DOHH2 (cell line): ENCODE measurements around the gene RNF223.

Experiments
- H3F3A ChIP-seq: fragments of 200-600 bp; sonication (generic), shearing (Covaris generic); 2 replicates; pipeline ENCODE4 v1.6.0; 2016; ENCODE audit warnings: antibody characterized with exemption, mild to moderate bottlenecking; ENCODE audit not compliant: control insufficient read depth, insufficient read depth
- H3K27ac ChIP-seq: fragments of 200-600 bp; sonication (generic); 2 replicates; pipeline ENCODE4 v1.5.1; 2014; ENCODE audit warnings: low read depth, mild to moderate bottlenecking, low read length, moderate library complexity
- H3K27me3 ChIP-seq: fragments of 200-600 bp; sonication (generic); 2 replicates; pipeline ENCODE4 v1.6.1; 2014; ENCODE audit warnings: mild to moderate bottlenecking, low read length, mixed read lengths; ENCODE audit not compliant: control insufficient read depth
- H3K36me3 ChIP-seq: fragments of 200-600 bp; sonication (generic); 2 replicates; pipeline ENCODE4 v1.6.1; 2014; ENCODE audit warnings: mild to moderate bottlenecking, low read length, moderate library complexity, mixed read lengths; ENCODE audit not compliant: control insufficient read depth
- H3K4me1 ChIP-seq: fragments of 200-600 bp; sonication (generic); 2 replicates; pipeline ENCODE4 v1.6.1; 2014; ENCODE audit warnings: mild to moderate bottlenecking, low read length, mixed read lengths; ENCODE audit not compliant: control insufficient read depth
- H3K4me2 ChIP-seq: fragments of 200-600 bp; sonication (generic); 2 replicates; pipeline ENCODE4 v1.6.0; 2014; ENCODE audit warnings: mild to moderate bottlenecking, low read length, moderate library complexity
- H3K4me3 ChIP-seq: fragments of 200-600 bp; sonication (generic); 2 replicates; pipeline ENCODE4 v1.5.1; 2014; ENCODE audit warnings: mild to moderate bottlenecking, low read length, mixed read lengths
- H3K79me2 ChIP-seq: fragments of 200-600 bp; sonication (generic); 2 replicates; pipeline ENCODE4 v1.6.1; 2014; ENCODE audit warnings: mild to moderate bottlenecking, low read length, mixed read lengths; ENCODE audit not compliant: control insufficient read depth
- H3K9me2 ChIP-seq: fragments of 200-600 bp; sonication (generic); replicated peaks from 2 replicates; pipeline ENCODE4 v1.6.1; 2014; ENCODE audit warnings: mild to moderate bottlenecking, low read length, mixed read lengths; ENCODE audit not compliant: control insufficient read depth
- H3K9me3 ChIP-seq: fragments of 200-600 bp; sonication (generic); 2 replicates; pipeline ENCODE4 v1.6.1; 2014; ENCODE audit warnings: antibody characterized with exemption, low read length, mixed read lengths; ENCODE audit not compliant: control insufficient read depth, insufficient read depth
- H4K20me1 ChIP-seq: fragments of 200-600 bp; sonication (generic); 2 replicates; pipeline ENCODE4 v1.6.0; 2014; ENCODE audit warnings: low read depth, mild to moderate bottlenecking, antibody characterized with exemption, low read length, moderate library complexity; ENCODE audit not compliant: control insufficient read depth, insufficient read depth
- EZH2phosphoT487 ChIP-seq: fragments of 200-600 bp; sonication (generic); IDR thresholded peaks from 2 replicates; pipeline ENCODE4 v1.6.1; 2017; ENCODE audit warnings: borderline replicate concordance, mild to moderate bottlenecking, antibody characterized with exemption, low read length, moderate library complexity, mixed read lengths
- TF ChIP-seq, protein P1 (sequence below): fragments of 200-600 bp; sonication (generic); IDR thresholded peaks from one replicate; pipeline ENCODE4 v1.5.1; 2014; ENCODE audit warnings: antibody characterized with exemption, mild to moderate bottlenecking, low read depth, low read length; ENCODE audit not compliant: poor library complexity, severe bottlenecking

Gene RNF223

GRCh38 chr1:1111516-1112236 lies 37.6 kb upstream of the RNF223 start:
- peaks cover 14% of the 10 kb centered on the region for H3K36me3 ChIP-seq
- no peak overlapping the region for H3K4me2 ChIP-seq
- H3K9me2 ChIP-seq, result no peaks in the 10 kb centered on the region
- H3K4me3 ChIP-seq, result no peak overlapping the region
- H3K27ac ChIP-seq, result no peak overlapping the region
- H3K4me1 ChIP-seq, result peaks cover 6% of the 10 kb centered on the region
- TF ChIP-seq, protein P1, sequence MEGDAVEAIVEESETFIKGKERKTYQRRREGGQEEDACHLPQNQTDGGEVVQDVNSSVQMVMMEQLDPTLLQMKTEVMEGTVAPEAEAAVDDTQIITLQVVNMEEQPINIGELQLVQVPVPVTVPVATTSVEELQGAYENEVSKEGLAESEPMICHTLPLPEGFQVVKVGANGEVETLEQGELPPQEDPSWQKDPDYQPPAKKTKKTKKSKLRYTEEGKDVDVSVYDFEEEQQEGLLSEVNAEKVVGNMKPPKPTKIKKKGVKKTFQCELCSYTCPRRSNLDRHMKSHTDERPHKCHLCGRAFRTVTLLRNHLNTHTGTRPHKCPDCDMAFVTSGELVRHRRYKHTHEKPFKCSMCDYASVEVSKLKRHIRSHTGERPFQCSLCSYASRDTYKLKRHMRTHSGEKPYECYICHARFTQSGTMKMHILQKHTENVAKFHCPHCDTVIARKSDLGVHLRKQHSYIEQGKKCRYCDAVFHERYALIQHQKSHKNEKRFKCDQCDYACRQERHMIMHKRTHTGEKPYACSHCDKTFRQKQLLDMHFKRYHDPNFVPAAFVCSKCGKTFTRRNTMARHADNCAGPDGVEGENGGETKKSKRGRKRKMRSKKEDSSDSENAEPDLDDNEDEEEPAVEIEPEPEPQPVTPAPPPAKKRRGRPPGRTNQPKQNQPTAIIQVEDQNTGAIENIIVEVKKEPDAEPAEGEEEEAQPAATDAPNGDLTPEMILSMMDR, result no peak
- no peak for TF ChIP-seq EZH2phosphoT487
- no peaks in the 10 kb centered on the region for H3F3A ChIP-seq
- peaks cover 8% of the 10 kb centered on the region; the same call in 1 of the 2 replicates for H3K9me3 ChIP-seq
- H4K20me1 ChIP-seq, result no peaks in the 10 kb centered on the region
- H3K79me2 ChIP-seq, result peaks cover 63% of the 10 kb centered on the region
- H3K27me3 ChIP-seq, result no peaks in the 10 kb centered on the region

- Histone ChIP-seq H3K4me3 (no peak overlapping the region), H3K27ac (no peak overlapping the region), H3K4me2 (no peak overlapping the region), H3K4me1 (peaks cover 4% of the 10 kb centered on the region; the same call in 1 of the 2 replicates), H3K36me3 (peaks cover 14% of the 10 kb centered on the region), H3K9me2 (no peaks in the 10 kb centered on the region), H3K79me2 (peaks cover 72% of the 10 kb centered on the region), H3K27me3 (no peaks in the 10 kb centered on the region), H4K20me1 (no peaks in the 10 kb centered on the region), H3F3A (no peaks in the 10 kb centered on the region), H3K9me3 (peaks cover 8% of the 10 kb centered on the region; the same call in 1 of the 2 replicates)
- TF ChIP-seq EZH2phosphoT487, result no peak
- TF ChIP-seq, protein P1, result no peak
Observed at GRCh38 chr1:1110561-1110971, 36.5 kb upstream of the RNF223 start.

DNA sequence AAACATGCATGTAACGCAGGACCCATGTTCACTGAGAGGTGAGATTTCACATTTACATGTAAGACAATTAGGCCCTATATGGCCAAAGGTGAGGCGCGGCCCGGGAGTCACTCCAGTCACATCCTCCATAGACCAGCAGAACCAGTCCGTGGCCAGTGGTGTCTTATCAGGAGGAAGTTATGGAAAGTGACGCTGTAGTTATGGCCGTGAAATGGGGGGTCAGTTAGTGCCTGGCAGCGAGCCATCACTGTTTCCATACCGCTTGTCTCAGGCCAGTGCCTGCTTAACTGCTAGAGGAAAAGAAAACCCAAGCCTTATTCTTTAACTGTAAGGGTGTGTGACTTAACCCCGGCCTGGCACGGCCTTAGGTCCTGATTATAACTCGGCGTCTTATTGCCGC lies 35.6 kb upstream of the RNF223 start:
- no peak overlapping the region for H3K27ac ChIP-seq

More for the DNA sequence above, 35.6 kb upstream of the RNF223 start:
- Histone ChIP-seq H3K9me2 (no peaks in the 10 kb centered on the region), H3K27me3 (no peaks in the 10 kb centered on the region), H3K4me2 (no peak overlapping the region), H3K4me3 (no peak overlapping the region), H3K79me2 (peaks cover 67% of the 10 kb centered on the region), H4K20me1 (no peaks in the 10 kb centered on the region), H3K9me3 (peaks cover 8% of the 10 kb centered on the region; the same call in 1 of the 2 replicates), H3K4me1 (no peaks in the 10 kb centered on the region), H3F3A (no peaks in the 10 kb centered on the region), H3K36me3 (peaks cover 14% of the 10 kb centered on the region)
- TF ChIP-seq EZH2phosphoT487, result no peak
- TF ChIP-seq, protein P1, result no peak
